HG03439 (cell line): ENCODE measurements around the gene PGAP3.

ENCODE experiments used
- ATAC-seq: cut with Tn5 transposase; IDR thresholded peaks from one replicate; pipeline ENCODE4 v1.9.1; 2021; ENCODE audit warnings: mild to moderate bottlenecking, moderate library complexity; ENCODE audit not compliant: unreplicated experiment

The PGAP3 gene

GRCh38 chr17:39625198-39625785 lies 62.6 kb downstream of the PGAP3 start:
- no peak for ATAC-seq

GRCh38 chr17:39624313-39624712 lies 63.5 kb downstream of the PGAP3 start:
- no peak for ATAC-seq

DNA sequence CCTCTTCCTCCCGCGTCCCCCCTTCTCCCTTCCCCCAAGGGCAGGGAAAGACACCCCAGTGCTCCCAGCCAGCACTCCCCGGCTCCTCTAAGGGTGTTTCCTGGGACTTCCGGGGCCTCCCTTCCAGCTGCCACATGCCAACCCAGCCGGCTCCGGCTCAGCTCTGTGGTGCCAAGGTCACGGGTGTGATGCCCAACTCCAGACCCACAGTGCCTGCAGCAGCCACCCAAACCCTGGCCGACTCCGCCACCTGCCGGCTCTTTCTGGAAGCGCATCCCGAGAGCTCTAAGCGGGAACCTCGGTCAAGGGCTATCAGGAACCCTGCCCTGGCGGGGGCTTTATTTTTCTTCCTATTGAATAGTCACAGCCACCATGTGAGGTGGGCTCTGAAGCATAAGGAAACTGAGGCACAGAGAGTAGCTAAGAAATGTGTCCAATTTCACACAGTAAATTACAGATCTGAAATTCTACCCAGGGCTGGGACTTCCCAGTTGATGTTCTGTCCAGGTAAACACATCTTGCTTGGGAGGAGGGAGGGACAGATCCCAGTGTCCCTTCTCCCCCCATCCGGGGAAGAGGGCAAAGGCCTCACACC lies 64.4 kb downstream of the PGAP3 start:
- ATAC-seq: peak; percentile 54

DNA sequence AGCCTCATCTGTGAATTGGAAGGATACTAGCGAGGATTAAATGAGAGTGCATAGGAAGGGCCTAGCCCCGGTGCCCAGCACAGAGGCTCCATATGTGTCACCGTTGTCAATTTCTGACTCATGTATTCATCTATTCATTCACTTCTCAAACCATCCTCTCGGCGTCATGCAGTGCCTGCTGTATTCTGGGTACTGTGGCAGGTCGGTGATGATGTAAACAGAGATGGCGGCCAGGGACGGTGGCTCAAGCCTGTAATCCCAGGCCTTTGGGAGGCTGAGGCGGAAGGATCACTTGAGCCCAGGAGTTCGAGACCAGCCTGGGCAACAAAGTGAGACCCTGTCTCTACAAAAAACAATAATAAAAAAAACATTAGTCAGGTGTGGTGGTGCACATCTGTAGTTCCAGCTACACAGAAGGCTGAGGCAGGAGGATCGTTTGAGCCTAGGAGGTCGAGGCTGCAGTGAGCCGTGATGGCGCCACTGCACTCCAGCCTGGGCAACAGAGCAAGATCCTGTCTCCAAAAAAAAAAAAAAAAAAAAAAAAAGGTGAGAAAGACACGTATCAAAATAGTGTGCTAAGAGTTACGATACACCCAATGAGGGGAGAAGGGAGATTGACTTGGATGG lies 65.4 kb downstream of the PGAP3 start:
- ATAC-seq: peak; percentile 18

DNA sequence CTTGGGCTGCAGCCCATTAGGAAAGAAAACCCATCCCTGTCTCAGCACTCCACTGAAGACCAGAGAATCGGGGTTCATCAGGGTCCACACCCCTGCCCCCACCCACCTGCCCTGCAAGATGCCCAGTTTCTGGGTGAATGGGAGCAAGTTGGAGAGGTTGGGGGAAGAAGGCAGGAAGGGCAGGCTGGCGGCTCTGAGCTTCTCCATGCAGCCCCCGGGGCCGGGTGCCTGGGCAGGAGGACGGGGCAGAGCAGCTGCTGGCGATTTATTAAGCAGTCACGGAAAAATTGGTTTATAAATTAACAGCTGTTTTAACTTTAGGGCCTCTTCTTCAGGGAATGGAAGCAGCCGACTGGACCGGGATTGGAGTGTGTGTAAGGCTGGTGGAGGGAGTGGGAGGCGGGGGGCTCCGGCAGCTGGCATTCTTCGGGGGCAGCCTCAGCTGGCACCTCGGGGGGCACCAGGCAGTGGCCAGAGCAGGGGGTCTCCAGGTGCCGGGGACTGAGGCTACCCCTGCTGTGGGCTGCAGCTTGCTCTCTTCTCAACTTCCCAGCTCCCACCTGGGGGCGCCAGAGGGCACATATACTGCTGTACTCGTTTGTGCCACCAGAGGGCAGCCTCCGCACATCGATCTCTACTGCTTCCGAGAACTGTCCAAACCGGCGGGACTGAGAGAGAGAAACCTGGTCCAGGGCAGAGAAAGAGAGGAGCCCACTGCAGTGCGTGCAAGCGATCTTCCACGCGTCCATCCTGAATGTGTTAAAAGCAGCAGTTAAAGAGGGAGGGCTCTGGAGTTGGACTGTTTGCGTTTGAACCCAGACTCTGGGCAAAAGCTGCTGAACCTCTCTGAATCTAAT lies 66.1 kb downstream of the PGAP3 start:
- ATAC-seq: peak; percentile 68
